Fibroblast of gingiva (primary cell): ENCODE measurements around the gene SPATA33.

ENCODE experiments used
- DNase-seq: peaks from one replicate; pipeline ENCODE4 v3.0.0-alpha.2; 2011; ENCODE audit warnings: low read depth

SPATA33 gene

DNA sequence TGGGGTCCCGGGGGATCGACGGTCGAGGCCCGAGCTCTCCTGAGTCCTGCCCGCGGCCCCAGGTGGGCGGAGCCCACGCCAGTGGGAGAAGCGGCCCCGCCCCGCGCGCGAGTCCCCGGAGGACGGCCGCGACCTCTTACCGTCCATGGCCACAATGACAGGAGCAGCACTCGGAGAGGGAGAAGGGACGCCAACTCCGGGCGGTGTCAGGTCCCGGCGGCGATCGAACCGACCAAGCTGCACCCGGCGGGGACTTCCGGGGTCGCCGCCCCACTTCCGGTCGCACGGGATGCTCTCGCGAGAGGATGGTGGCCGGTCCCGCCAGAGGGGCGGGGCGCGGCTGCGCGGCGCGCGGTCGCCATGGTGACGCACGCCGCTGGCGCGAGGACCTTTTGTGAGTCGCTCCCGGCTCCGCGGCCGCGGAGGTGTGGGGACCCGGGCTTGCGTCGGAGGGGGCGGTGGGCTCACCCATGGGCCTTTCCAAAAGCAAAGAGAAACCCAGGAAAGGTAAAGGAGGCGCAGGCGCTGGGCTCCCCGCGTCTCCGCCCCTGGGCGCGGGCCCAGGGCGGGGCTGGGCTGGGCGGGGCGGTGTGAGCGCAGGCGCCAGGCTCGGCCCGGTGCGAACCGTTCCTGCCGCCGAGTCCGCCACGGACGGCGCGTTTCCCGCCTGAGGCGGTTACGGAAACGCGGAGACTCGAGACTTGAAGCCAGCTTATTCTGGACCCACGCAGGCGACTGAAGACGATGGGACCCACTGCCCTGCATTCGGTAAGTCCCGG lies at the start of gene SPATA33, which contains the start of gene CHMP1A:
Gene SPATA33, plus strand, starts transcription at position 395 of the 779 bp plus-strand sequence. Its CDS starts 76 bp downstream, at position 471.
Gene CHMP1A, minus strand, starts transcription at position 267 of the 779 bp plus-strand sequence. Its CDS starts 120 bp downstream, at position 147.
- peak; percentile 84 for DNase-seq

DNA sequence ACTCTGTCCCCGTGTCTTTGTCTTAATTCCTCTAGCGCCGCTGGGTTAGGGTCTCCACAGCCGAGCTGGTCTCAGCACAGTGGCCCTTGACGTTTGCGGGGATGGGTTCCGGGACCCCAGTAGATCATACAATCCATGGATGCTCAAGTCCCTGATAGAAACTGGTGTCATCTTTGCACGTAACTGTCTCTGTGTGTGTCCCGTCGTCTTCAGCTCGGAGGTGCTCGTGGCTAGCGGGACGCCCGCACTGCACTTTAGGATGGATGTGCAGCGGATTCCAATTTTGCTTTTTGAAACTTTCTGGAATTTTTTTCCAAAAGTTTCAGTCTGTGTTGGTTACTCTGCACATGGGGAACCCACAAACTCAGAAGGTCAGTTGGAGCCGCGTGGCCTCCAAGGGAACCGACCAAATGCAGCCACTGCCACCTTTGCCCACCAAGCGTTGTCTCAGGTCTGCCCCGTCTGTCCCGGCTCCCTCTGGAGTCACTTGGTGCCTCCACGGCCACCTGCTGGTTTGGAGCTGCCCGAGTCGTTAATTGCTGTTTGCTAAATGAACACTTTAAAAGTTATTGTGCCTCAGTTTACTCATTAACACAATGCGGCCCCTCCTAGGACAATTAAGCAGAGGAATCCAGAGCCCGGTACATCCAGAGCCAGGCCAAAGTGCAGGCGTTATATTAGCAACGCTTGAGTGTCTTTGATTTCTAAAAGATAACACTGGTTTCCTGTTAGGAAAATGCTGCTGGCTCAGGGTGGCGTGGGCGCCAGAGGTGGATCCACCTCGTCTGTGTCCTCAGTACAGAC lies 49.5 kb upstream of the SPATA33 start:
- DNase-seq, result no peak

DNA sequence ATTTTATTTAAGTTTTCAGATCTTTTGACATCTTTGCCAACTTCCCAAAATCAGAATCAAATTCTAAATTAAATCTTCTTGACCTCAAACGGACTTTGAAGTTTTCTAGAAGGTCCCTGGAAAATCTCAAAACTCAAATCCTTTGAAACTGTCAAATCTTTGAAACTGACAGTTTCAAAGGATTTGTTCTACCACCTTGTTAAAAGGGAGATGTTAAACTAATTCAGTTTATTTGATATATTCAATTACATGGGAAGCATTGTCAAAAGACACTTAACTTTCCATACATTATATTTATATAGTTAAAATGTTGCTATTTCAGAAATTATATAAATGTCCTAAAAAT lies 47.6 kb upstream of the SPATA33 start:
- no peak for DNase-seq

DNA sequence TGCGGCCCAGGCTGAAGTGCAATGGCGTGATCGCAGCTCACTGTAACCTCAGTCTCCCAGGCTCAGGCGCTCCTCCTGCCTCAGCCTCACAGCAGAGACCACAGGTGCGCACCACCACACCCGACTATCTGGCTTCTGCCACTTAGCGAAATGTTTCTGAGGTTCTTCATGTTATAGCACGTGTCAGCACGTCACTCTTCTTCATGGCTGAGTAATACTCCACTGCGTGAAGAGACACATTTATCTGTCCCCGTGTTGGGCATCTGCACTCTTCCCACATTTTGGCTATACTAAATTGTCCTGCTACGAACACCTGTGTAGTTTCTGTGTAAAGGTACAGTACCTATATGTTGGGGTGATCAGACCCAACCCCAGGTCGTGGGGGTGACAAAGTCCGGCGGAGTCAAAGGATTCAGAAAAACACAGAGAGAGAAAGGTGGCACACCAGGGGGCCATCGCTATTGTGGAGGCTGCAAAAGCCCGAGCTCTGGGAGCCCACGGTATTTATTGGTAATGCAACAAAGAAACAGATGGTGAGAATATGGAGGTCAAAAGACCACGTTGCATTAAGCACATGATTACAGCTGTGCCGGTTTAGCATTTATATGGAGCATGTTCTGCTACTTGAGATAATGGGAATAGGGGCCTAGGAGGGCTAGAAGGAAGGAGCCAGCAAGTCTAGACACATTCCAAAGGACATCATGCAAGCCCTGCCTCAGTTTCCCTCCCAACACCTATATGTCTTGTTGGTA lies 45.0 kb upstream of the SPATA33 start:
- DNase-seq, result no peak

DNA sequence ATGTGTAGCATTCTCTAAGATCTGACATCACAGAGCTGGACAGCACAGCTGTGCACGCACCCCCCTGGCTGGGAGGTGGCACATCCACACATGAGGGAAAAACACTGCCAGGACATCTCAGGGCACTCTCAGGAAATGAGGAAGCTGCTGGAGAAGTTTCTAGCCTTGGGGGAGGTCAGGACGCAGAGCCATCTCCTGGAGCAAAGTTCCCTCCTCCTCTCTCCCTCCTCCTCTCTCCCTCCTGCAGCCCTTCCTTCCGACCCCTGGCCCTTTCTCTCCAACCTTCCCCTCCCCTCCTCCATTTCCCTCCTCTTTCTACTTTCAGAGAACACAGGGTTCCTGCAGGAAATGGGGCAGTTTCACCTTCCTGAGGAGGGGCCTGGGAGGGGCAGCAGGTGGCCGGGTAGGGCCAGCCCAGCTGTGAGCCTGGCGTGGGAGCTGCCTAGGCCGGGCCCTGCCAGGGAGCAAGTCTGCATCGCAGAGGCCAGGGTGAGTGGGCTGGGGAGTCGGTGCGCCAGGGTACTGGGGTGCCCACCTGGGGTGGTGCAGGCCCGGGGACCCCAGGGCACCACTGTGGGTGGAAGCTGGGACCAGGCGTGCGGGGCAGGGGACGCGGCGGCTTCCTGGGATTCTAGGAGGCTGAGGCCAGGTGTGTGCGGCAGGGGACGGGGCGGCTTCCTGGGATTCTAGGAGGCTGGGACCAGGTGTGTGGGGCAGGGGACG lies 44.2 kb upstream of the SPATA33 start, which contains the start of gene DPEP1:
Gene DPEP1, plus strand, starts transcription at position 412 of the 723 bp plus-strand sequence. CDS start 16,769 bp downstream, outside the sequence.
- DNase-seq, result no peak

DNA sequence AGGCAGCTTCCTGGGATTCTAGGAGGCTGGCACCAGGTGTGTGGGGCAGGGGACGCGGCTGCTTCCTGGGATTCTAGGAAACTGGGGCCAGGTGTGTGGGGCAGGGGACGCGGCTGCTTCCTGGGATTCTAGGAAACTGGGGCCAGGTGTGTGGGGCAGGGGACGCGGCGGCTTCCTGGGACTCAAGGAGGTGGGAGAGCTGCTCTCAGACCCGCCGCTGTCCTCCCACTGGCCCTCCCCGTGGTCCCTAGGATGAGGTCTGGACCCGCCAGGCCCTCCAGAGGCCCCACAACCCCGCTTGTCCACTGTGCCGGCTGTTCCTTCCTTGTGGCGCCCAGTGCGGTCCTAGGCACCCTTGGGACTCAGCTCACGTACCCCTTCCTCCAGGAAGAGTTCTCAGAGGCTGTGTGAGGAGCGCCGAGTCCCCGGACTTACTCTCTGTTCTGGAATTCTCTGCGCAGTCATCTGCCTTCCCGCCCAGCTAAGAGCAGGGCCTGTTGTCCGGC lies 43.6 kb upstream of the SPATA33 start:
- no peak for DNase-seq

DNA sequence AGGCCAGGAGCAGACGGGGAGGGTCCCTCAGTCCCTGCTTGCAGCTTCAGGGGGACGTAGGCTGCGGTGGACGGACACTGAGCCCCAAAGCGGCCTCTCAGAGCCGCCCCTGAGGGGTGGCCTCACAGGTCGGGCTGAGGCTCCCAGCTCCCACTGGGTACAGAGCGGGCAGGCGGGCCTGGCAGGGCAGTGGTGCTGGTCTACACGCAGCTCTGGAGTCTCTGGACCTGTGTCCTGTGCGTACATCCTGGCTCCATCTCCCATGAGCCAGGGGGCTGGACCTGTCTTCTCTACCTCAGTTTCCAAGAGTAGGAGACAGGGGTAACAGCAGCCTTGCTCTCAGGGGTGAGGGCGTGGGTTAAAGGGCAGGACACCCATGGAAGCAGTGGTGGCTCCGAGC lies 42.5 kb upstream of the SPATA33 start:
- no peak for DNase-seq

DNA sequence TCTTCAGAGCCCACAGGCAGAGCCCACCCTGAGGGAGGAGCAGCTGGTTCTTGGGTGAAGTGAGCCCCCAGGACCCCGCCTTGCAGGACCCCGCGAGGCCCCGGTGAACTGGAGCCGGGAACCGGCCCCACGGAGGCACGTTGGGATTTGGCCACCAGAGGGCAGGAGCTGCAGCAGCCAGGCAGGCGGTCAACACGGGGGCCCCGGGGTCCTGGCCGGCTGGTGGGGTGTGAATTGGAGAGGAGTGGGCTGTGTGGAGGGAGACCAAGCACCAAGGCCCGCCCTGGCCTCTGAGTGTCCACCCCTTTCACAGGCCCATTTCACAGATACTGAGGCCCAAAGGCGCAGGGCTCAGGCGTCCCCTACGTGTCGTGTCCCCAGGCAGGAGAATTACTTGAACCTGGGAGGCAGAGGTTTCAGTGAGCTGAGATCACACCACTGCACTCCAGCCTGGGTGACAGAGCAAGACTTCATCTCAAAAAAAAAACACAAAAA lies 42.0 kb upstream of the SPATA33 start:
- no peak for DNase-seq

DNA sequence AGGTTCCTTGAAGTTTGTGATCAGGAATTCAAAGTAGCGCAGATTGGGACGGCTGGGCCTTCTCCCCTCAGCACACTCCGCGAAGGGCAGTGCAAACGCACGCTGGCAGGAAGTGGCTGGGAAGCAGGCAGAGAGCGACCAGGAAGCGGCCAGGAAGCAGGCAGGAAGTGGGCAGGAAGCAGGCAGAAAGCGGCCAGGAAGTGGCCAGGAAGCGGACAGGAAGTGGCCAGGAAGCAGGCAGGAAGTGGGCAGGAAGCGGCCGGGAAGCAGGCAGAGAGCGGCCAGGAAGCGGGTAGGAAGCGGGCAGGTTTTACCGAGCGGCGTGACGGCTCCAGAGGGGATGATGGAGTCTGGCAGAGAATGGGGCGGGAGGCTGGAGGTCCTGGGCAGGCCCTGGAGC lies 41.0 kb upstream of the SPATA33 start:
- DNase-seq, result no peak

DNA sequence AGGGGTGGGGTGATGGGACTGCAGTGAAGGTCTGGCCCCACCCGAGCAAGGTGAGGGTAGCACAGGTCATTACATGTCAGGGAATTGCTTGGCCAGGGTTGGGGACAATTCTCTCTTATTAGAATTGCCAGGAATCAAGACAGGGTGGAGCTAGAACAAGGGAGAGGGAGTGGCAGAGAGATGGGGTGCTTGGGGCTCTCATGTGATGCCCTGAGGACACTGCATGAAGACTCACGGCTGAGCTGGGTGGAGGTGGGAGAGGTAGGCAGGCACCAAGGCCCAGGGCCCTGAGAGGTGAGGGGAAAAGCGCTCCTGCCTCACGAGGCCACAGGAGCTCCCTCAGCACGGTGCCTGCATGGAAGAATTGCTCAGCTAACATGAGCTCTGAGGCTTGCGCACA lies 40.6 kb upstream of the SPATA33 start:
- no peak for DNase-seq

DNA sequence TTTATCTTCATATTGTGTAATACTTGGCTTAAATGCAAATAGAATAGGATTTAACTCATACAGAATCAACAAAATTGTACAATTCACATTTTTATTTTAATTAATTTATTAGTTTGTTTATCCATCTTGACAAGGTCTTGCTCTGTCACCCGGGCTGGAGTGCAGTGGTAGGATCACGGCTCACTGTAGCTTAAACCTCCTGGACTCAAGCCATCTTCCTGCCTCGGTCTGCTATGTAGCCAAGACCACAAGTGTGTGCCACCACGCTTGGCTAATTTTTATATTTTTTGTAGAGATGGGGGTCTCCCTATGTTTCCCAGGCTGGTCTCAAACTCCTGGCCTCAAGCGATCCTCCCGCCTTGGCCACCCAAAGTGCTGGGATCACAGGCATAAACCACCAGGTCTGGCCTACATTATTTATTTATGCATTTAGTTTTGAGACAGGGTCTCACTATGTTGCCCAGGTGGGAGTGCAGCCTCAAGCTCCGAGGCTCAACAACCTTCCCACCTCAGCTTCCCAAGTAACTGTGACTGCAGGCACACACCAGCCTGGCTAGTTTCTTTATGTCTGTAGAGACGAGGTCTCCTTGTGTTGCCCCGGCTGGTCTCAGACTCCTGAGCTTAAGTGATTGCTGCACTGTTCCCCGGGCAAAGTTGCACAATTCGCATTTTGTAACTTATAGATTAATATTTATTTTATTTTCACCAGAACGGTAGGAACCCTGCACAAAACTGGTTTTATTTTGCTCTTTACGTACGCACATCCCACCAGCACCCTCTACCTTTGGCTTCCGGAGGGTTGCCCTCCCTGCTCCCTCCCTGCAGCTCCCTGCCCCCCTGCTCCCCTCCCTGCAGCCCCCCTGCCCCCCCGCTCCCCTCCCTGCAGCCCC lies 39.3 kb upstream of the SPATA33 start:
- DNase-seq, result peak; percentile 41

DNA sequence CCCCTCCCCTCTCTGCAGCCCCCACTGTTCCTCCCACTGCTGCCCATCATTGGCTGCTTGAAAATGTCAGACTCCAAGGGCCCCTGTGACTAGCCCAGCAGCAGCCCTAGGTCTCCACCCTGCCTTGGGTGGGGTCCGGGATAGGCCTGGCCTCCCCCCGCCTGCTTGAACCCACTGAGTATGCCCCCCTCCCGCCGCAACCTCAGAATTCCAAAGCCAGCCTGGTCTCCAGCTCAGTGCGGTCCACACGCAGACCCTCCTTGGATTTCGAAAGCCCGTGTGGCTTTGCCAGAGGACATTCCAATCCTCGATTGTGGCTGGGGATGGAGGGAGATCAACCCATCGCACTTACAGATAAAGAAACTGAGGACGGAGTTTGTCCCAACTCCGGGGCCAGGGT lies 37.8 kb upstream of the SPATA33 start:
- no peak for DNase-seq

DNA sequence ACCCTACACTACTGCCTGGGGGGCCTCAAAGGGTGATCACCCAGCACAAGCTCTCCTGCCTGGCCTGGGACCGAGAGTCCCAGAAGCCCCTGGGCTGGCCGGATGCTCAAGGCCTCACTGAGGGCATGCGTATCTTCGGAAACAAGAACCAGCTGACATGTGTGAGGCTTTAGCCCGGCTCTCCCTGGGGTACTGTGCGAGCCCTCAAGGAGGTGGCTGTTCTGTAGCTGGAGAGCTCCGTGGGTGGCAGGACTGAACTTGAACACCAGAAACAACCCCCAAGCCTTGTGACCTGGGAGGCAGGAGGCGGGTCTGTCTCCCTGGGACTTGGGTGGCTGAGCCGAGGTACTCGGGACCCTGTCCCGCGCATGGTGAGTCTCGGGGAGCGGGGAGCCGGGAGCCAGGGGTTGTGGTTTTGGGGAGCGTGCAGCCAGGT lies 37.2 kb upstream of the SPATA33 start:
- DNase-seq, result no peak

DNA sequence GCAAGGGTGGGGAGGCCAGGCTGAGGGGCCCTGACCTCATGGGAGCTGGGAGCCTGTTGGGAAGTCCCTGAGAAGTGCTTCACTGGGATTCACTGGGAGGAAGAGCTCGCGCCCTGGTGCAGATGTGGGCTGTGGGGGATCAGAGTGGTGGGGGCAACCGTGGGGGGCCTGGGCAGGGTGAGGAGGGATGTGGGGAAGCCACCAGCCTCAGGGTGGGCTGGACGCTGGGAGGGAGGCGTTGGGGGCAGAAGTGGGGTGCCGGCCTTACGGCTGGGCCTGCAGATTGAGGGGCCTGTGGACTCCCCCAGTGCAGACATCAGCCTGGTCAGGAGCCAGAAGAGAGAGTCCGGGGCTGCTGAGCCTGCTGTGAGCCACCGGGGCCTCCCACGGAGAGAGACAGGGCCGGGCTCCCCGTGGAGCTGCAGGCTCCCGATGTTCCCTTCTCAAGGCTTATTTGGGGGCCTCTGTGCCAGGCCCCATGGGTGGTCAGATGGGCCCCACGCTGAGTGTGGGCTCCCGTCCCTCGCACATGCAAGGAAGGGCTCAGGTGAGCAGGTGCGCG lies 36.4 kb upstream of the SPATA33 start:
- DNase-seq, result no peak

DNA sequence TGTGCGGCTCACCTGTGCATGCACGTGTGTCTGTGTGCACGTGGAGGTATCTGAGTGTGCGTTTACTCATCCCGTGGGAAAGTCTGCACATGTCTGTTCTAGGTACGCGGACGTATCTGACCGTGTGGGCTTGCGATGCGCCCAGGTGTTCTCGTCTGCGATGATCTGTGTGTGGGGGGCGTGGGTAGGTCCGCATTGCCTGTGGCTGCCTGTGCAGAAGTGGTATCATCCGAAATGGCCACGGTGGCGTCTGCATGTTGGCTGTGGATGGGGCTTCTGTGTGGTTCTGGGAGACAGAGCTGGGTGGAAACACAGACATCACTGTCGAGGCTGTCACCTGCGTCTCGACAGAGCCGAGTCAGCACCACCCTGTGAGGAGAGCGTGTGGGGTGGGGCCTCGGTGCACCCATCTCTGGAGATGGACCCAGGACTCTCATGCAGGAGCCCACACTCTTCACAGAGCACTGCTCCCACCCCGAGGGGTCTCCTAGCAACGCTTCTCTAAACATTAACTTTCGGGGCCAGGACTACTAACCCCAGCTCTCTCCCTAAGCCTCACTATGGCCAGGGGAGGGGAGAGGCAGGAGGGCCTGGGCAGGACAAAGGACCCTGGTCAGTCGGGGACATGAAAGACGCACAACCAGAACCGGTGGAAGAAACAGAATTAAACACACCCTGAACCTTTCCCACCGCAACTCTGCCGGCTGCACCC lies 35.8 kb upstream of the SPATA33 start:
- no peak for DNase-seq

DNA sequence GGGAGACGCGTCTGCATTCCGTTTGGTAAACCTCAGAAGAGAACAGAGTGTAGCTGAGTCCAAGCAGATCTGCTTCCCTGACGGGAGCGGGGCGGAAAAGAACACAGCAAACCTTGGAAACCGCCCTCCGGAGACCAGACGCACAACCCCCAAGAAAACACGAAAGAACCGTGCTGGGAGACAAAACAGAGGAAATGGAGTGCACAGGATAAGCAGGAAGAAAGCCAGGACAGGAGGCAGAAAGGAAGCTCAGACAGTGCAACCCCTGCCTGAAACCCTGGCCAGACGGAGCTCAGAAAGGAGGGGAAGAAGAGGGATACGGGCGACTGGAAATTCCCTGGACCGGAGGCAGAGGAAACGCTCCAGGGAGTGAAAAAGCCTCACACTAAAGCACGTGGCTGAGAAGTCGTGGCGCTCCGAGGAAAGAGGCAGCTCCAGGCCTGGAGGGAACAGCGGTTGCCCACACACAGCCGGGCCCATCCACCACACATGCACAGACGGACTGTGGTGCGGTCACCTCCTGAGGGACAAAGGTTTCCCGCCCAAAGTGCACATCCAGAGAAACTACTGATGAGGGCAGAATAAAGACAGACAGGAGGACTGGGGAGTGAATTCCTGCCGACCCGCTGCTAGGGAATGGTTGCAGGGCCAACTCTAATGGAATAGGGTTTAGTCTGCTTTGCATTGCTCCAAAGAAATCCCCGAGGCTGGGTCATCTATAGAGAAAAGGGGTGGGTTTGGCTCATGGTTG lies 34.0 kb upstream of the SPATA33 start:
- peak; percentile 9 for DNase-seq

DNA sequence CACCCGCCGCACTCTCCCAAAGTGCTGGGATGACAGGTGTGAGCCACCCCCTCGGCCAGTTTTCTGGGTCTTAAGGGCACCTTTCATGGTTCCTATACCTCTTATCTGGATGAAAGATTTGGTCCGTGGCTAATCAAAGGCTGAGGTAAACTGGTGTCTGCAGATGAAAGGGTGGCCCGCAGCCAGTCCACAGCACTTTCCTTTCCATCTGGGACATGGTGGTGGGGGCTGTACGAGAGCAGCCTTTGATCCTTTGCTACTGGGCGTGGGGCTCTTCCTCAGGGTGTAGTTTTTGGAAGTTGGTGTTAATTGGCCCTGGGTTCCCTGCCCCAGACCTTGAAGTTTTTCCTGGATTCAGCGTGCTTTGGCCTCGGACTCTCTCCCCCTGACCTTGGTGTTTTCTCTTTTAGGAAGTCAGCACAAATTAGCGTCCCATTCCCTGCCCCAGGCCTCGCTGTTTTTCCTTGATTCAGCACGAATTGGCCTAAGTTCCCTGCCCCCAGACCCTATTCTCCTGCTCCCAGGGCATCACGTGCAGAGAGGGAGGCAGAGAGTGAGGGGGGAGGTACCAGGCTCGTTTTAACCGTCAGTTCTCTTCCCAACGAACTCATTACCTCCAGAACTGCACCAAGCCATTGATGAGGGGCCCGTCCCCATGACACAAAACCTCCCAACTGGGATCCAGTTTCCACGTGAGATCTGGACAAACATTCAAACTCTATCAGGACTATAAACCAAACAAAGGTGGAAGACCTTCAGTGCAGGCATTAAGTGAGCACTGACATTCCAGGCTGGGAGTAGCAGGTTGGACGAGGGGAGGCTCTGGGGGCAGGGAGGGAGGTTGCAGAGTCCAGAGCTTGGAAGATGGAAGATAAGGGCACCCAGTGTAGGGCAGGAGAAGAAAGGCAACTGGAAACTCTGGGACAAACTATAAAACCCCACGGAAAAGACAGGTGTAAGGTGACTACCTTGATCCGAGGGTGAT lies 32.6 kb upstream of the SPATA33 start:
- DNase-seq, result no peak
